ENCODE data around the gene IFNL3.

DNA sequence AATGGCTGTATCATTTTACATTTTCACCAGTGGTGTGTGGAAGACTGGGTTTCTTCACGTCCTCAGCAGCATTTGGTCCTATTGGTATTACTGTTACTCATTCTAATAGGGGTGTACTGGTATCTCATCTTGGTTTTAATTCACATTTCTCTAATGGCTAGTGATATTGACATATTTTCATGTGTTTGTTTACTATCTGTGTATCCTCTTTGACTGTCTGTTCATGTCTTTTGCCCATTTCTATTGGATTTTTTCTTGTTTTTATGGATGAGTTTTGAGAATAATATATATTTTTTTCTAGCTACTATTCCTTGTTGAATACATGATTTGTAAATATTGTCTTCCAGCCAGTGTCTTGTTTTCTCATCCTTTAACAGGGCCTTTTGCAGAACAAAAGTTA lies 37.2 kb upstream of the IFNL3 start:
- no peak for TF ChIP-seq POLR2A (IDR thresholded peaks at IDR 0.05)
- TF ChIP-seq, protein P1, sequence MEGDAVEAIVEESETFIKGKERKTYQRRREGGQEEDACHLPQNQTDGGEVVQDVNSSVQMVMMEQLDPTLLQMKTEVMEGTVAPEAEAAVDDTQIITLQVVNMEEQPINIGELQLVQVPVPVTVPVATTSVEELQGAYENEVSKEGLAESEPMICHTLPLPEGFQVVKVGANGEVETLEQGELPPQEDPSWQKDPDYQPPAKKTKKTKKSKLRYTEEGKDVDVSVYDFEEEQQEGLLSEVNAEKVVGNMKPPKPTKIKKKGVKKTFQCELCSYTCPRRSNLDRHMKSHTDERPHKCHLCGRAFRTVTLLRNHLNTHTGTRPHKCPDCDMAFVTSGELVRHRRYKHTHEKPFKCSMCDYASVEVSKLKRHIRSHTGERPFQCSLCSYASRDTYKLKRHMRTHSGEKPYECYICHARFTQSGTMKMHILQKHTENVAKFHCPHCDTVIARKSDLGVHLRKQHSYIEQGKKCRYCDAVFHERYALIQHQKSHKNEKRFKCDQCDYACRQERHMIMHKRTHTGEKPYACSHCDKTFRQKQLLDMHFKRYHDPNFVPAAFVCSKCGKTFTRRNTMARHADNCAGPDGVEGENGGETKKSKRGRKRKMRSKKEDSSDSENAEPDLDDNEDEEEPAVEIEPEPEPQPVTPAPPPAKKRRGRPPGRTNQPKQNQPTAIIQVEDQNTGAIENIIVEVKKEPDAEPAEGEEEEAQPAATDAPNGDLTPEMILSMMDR (IDR thresholded peaks at IDR 0.05), result no peak

Measured in lower leg skin (tissue), 3 donors.